HEK293 (cell line): Measurements from ENCODE around the gene S100A13.

Experiments used
- GFI1B ChIP-seq: fragments of 450-650 bp; formaldehyde crosslinking; IDR thresholded peaks from 2 replicates; pipeline ENCODE4 v1.5.1; 2016; ENCODE audit warnings: missing biosample characterization, missing genetic modification characterization
- OVOL3 ChIP-seq: fragments of 450-650 bp; formaldehyde crosslinking; IDR thresholded peaks from 2 replicates; pipeline ENCODE4 v1.5.1; 2016; ENCODE audit warnings: missing biosample characterization, missing genetic modification characterization
- RBAK ChIP-seq: fragments of 450-650 bp; formaldehyde crosslinking; IDR thresholded peaks from 2 replicates; pipeline ENCODE4 v1.5.1; 2016; ENCODE audit warnings: missing biosample characterization, missing genetic modification characterization
- ZNF114 ChIP-seq: fragments of 450-650 bp; formaldehyde crosslinking; IDR thresholded peaks from 2 replicates; pipeline ENCODE4 v1.5.0; 2017; ENCODE audit warnings: missing biosample characterization, missing genetic modification characterization
- ZNF2 ChIP-seq: fragments of 450-650 bp; formaldehyde crosslinking; IDR thresholded peaks from 2 replicates; pipeline ENCODE4 v1.5.1; 2016; ENCODE audit warnings: missing biosample characterization, missing genetic modification characterization
- ZNF26 ChIP-seq: fragments of 450-650 bp; formaldehyde crosslinking; IDR thresholded peaks from 2 replicates; pipeline ENCODE4 v1.5.1; 2016; ENCODE audit warnings: missing biosample characterization, missing genetic modification characterization
- ZNF324 ChIP-seq: fragments of 450-650 bp; formaldehyde crosslinking; IDR thresholded peaks from 2 replicates; pipeline ENCODE4 v1.5.1; 2016; ENCODE audit warnings: missing biosample characterization, missing genetic modification characterization
- ZNF37A ChIP-seq: fragments of 450-650 bp; IDR thresholded peaks from 2 replicates; pipeline ENCODE4 v1.5.1; 2018; ENCODE audit warnings: missing biosample characterization, missing genetic modification characterization
- ZNF404 ChIP-seq: fragments of 450-650 bp; formaldehyde crosslinking; IDR thresholded peaks from 2 replicates; pipeline ENCODE4 v1.5.1; 2017; ENCODE audit warnings: missing biosample characterization, missing genetic modification characterization
- ZNF423 ChIP-seq: fragments of 450-650 bp; formaldehyde crosslinking; IDR thresholded peaks from 2 replicates; pipeline ENCODE4 v1.5.1; 2016; ENCODE audit warnings: missing biosample characterization, missing genetic modification characterization
- ZNF501 ChIP-seq: fragments of 450-650 bp; formaldehyde crosslinking; IDR thresholded peaks from 2 replicates; pipeline ENCODE4 v1.5.1; 2016; ENCODE audit warnings: missing biosample characterization, missing genetic modification characterization
- ZNF510 ChIP-seq: fragments of 450-650 bp; formaldehyde crosslinking; IDR thresholded peaks from 2 replicates; pipeline ENCODE4 v1.5.1; 2018; ENCODE audit warnings: mild to moderate bottlenecking, missing genetic modification characterization, missing biosample characterization; ENCODE audit not compliant: insufficient replicate concordance
- ZNF558 ChIP-seq: fragments of 450-650 bp; formaldehyde crosslinking; IDR thresholded peaks from 2 replicates; pipeline ENCODE4 v1.5.1; 2016; ENCODE audit warnings: missing biosample characterization, missing genetic modification characterization
- ZNF629 ChIP-seq: fragments of 450-650 bp; formaldehyde crosslinking; IDR thresholded peaks from 2 replicates; pipeline ENCODE4 v1.5.1; 2017; ENCODE audit warnings: missing biosample characterization, missing genetic modification characterization
- ZNF639 ChIP-seq: fragments of 450-650 bp; formaldehyde crosslinking; IDR thresholded peaks from 2 replicates; pipeline ENCODE4 v1.5.1; 2016; ENCODE audit warnings: missing biosample characterization, missing genetic modification characterization
- ZNF677 ChIP-seq: fragments of 450-650 bp; IDR thresholded peaks from 2 replicates; pipeline ENCODE4 v1.5.0; 2018; ENCODE audit warnings: missing biosample characterization, mild to moderate bottlenecking, missing genetic modification characterization, moderate library complexity
- ZNF837 ChIP-seq: fragments of 450-650 bp; formaldehyde crosslinking; IDR thresholded peaks from 2 replicates; pipeline ENCODE4 v1.5.1; 2016; ENCODE audit warnings: missing biosample characterization, missing genetic modification characterization
- ZSCAN18 ChIP-seq: fragments of 450-650 bp; formaldehyde crosslinking; IDR thresholded peaks from 2 replicates; pipeline ENCODE4 v1.5.1; 2016; ENCODE audit warnings: missing biosample characterization, missing genetic modification characterization
- TF ChIP-seq, protein P1 (sequence below): fragments of 450-650 bp; formaldehyde crosslinking; conservative IDR thresholded peaks from 2 replicates; pipeline ENCODE4 v1.5.1; 2016; ENCODE audit warnings: low read depth, missing biosample characterization, missing genetic modification characterization
- TF ChIP-seq, protein P2 (sequence below): fragments of 450-650 bp; formaldehyde crosslinking; IDR thresholded peaks from 2 replicates; pipeline ENCODE4 v1.5.1; 2017; ENCODE audit warnings: missing biosample characterization, mild to moderate bottlenecking, missing genetic modification characterization, moderate library complexity
- TF ChIP-seq, protein P3 (sequence below): fragments of 450-650 bp; formaldehyde crosslinking; IDR thresholded peaks from 2 replicates; pipeline ENCODE4 v1.5.1; 2017; ENCODE audit warnings: missing biosample characterization, missing genetic modification characterization
- TF ChIP-seq, protein P4 (sequence below): fragments of 450-650 bp; formaldehyde crosslinking; IDR thresholded peaks from 2 replicates; pipeline ENCODE4 v1.5.1; 2016; ENCODE audit warnings: missing biosample characterization, missing genetic modification characterization

The S100A13 gene

DNA sequence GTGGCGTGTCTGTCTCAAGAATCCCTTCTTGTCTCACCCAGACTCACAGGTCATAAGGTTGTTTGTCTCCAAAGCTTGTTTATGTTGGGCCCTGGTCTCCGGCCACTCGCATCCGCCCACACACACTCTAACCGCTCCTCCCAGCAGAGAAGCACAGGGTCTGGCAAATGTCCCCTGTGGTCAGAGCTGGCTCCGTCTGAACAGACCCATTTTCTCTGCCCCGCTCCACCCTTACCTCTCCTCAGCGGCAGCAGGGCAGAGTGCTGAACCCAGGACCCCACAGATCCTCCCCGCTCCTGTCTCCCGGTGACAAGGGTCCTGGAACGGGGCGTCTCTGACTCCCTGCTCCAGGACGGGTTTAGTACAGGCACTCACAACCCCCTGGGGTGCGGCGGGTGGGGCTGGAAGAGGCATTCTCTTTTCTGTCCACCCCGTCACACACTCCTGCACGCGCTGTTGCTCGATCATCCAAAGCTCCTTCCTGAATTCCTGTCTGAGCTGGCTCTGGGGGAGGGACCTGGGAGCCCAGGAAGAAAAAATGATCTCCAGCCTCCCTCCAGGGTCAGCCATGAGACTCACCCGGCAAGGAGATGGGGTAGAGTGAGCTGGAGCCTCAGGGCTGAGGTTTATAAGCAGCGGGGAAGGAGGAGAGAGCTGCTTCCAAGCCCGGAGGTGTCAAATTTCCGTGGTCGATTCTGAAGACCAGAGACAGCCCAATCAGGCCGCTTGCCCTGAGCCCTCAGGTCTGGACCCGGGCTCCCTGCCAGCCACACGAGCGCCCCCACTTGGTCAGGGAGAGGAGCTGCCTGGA is at the start of gene S100A13 (continued):
- TF ChIP-seq, protein P1, sequence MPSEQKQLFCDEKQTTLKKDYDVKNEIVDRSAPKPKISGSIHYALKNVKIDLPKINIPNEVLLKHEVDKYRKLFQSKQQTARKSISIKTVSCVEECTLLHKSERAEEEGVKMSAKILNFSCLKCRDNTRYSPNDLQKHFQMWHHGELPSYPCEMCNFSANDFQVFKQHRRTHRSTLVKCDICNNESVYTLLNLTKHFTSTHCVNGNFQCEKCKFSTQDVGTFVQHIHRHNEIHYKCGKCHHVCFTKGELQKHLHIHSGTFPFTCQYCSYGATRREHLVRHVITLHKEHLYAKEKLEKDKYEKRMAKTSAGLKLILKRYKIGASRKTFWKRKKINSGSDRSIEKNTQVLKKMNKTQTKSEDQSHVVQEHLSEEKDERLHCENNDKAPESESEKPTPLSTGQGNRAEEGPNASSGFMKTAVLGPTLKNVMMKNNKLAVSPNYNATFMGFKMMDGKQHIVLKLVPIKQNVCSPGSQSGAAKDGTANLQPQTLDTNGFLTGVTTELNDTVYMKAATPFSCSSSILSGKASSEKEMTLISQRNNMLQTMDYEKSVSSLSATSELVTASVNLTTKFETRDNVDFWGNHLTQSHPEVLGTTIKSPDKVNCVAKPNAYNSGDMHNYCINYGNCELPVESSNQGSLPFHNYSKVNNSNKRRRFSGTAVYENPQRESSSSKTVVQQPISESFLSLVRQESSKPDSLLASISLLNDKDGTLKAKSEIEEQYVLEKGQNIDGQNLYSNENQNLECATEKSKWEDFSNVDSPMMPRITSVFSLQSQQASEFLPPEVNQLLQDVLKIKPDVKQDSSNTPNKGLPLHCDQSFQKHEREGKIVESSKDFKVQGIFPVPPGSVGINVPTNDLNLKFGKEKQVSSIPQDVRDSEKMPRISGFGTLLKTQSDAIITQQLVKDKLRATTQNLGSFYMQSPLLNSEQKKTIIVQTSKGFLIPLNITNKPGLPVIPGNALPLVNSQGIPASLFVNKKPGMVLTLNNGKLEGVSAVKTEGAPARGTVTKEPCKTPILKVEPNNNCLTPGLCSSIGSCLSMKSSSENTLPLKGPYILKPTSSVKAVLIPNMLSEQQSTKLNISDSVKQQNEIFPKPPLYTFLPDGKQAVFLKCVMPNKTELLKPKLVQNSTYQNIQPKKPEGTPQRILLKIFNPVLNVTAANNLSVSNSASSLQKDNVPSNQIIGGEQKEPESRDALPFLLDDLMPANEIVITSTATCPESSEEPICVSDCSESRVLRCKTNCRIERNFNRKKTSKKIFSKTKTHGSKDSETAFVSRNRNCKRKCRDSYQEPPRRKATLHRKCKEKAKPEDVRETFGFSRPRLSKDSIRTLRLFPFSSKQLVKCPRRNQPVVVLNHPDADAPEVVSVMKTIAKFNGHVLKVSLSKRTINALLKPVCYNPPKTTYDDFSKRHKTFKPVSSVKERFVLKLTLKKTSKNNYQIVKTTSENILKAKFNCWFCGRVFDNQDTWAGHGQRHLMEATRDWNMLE (tag by site-specific recombination): no peak
- peak; percentile 71 for TF ChIP-seq ZNF423 (tag by site-specific recombination)
- no peak for TF ChIP-seq RBAK (tag by site-specific recombination)
- TF ChIP-seq, protein P2, sequence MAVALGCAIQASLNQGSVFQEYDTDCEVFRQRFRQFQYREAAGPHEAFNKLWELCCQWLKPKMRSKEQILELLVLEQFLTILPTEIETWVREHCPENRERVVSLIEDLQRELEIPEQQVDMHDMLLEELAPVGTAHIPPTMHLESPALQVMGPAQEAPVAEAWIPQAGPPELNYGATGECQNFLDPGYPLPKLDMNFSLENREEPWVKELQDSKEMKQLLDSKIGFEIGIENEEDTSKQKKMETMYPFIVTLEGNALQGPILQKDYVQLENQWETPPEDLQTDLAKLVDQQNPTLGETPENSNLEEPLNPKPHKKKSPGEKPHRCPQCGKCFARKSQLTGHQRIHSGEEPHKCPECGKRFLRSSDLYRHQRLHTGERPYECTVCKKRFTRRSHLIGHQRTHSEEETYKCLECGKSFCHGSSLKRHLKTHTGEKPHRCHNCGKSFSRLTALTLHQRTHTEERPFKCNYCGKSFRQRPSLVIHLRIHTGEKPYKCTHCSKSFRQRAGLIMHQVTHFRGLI (tag by site-specific recombination): 0 out of 2 replicates have a peak, but pooled peaks have one; percentile 8
- no peak for TF ChIP-seq ZNF510 (tag by site-specific recombination)
- peak; percentile 67; the same call in 1 of the 2 replicates for TF ChIP-seq ZNF2 (tag by site-specific recombination)
- TF ChIP-seq ZNF639 (tag by site-specific recombination): no peak
- TF ChIP-seq, protein P3, sequence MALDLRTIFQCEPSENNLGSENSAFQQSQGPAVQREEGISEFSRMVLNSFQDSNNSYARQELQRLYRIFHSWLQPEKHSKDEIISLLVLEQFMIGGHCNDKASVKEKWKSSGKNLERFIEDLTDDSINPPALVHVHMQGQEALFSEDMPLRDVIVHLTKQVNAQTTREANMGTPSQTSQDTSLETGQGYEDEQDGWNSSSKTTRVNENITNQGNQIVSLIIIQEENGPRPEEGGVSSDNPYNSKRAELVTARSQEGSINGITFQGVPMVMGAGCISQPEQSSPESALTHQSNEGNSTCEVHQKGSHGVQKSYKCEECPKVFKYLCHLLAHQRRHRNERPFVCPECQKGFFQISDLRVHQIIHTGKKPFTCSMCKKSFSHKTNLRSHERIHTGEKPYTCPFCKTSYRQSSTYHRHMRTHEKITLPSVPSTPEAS: no peak
- TF ChIP-seq ZNF629 (tag by site-specific recombination): peak; percentile 56
- TF ChIP-seq ZNF837 (tag by site-specific recombination): no peak
- no peak for TF ChIP-seq ZNF677 (tag by site-specific recombination)
- no peak for TF ChIP-seq ZNF404 (tag by site-specific recombination)
- no peak for TF ChIP-seq ZNF558 (tag by site-specific recombination)
- no peak for TF ChIP-seq ZNF324 (tag by site-specific recombination)
- TF ChIP-seq ZSCAN18 (tag by site-specific recombination): no peak
- no peak for TF ChIP-seq OVOL3 (tag by site-specific recombination)
- TF ChIP-seq ZNF37A: no peak
- TF ChIP-seq, protein P4, sequence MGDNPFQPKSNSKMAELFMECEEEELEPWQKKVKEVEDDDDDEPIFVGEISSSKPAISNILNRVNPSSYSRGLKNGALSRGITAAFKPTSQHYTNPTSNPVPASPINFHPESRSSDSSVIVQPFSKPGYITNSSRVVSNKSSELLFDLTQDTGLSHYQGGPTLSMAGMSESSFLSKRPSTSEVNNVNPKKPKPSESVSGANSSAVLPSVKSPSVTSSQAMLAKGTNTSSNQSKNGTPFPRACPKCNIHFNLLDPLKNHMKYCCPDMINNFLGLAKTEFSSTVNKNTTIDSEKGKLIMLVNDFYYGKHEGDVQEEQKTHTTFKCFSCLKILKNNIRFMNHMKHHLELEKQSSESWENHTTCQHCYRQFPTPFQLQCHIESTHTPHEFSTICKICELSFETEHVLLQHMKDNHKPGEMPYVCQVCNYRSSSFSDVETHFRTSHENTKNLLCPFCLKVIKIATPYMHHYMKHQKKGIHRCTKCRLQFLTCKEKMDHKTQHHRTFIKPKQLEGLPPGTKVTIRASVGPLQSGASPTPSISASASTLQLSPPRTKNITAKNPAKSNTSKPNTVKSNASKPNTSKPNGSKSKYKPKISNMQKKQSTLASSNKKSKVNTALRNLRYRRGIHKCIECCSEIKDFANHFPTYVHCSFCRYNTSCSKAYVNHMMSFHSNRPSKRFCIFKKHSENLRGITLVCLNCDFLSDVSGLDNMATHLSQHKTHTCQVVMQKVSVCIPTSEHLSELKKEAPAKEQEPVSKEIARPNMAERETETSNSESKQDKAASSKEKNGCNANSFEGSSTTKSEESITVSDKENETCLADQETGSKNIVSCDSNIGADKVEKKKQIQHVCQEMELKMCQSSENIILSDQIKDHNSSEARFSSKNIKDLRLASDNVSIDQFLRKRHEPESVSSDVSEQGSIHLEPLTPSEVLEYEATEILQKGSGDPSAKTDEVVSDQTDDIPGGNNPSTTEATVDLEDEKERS (tag by site-specific recombination): no peak
- no peak for TF ChIP-seq ZNF114 (tag by site-specific recombination)
- TF ChIP-seq GFI1B (tag by site-specific recombination): no peak
- peak; percentile 85; the same call in 1 of the 2 replicates for TF ChIP-seq ZNF501
- TF ChIP-seq ZNF26 (tag by site-specific recombination): no peak
